ENCODE data around the gene GRPEL2.

DNA sequence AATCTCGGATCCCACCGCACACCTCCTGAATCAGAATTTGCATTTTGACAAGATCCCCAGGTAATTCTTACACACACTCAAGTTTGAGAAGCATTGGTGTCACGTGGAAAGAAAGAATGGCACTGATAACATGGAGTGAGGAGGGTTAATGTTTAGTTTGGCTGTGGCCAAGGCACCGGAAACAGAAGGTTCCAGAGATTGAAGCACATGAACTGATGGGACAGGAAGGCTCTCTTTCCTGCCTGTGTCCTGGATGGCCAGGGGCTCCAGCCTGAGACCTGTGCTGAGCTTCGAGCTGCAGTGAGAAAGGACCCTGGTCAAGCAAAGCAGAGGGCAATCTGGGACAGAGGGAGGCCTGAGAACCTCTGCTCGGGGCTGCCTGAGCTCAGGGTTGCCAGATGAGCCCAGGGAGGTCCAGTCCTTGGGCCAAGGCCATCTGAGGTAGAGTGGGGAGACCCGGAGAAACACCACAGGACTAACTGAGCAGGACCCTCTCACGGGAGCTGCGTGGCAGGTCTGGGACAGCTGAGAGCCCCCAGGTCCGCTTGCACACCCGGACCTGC lies 46.4 kb upstream of the GRPEL2 start:
- TF ChIP-seq, protein P1, sequence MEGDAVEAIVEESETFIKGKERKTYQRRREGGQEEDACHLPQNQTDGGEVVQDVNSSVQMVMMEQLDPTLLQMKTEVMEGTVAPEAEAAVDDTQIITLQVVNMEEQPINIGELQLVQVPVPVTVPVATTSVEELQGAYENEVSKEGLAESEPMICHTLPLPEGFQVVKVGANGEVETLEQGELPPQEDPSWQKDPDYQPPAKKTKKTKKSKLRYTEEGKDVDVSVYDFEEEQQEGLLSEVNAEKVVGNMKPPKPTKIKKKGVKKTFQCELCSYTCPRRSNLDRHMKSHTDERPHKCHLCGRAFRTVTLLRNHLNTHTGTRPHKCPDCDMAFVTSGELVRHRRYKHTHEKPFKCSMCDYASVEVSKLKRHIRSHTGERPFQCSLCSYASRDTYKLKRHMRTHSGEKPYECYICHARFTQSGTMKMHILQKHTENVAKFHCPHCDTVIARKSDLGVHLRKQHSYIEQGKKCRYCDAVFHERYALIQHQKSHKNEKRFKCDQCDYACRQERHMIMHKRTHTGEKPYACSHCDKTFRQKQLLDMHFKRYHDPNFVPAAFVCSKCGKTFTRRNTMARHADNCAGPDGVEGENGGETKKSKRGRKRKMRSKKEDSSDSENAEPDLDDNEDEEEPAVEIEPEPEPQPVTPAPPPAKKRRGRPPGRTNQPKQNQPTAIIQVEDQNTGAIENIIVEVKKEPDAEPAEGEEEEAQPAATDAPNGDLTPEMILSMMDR (IDR thresholded peaks at IDR 0.05): no peak
- TF ChIP-seq POLR2A (IDR thresholded peaks at IDR 0.05): no peak
